ENCODE results near the gene DUOX1.

DNA sequence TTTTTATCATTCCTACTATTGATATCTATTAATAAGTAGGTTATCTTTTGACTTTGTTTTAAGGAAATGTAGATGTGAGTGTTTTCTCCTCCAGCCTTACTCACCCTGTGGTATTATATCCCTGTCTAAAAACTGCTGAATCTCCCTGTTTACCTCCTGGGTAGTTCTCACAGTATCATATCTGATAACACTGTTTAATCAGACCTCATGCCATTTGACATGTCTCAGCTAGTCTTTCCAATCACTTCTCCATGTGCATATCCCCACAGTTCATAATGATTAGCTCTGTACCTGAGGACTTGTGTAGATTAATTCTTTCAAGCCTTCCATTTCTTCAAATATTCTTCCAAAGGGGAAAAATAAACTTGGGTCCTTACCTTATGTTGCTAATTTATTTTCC, 46.6 kb upstream of the DUOX1 start:
- TF ChIP-seq, protein P1, sequence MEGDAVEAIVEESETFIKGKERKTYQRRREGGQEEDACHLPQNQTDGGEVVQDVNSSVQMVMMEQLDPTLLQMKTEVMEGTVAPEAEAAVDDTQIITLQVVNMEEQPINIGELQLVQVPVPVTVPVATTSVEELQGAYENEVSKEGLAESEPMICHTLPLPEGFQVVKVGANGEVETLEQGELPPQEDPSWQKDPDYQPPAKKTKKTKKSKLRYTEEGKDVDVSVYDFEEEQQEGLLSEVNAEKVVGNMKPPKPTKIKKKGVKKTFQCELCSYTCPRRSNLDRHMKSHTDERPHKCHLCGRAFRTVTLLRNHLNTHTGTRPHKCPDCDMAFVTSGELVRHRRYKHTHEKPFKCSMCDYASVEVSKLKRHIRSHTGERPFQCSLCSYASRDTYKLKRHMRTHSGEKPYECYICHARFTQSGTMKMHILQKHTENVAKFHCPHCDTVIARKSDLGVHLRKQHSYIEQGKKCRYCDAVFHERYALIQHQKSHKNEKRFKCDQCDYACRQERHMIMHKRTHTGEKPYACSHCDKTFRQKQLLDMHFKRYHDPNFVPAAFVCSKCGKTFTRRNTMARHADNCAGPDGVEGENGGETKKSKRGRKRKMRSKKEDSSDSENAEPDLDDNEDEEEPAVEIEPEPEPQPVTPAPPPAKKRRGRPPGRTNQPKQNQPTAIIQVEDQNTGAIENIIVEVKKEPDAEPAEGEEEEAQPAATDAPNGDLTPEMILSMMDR (IDR thresholded peaks at IDR 0.05): no peak
- TF ChIP-seq POLR2A (IDR thresholded peaks at IDR 0.05): no peak
